ENCODE measurements around the gene ORC2.
"Not testable (repeated sequence)": the region's sequence is repeated elsewhere in the genome, so short reads cannot be mapped to it uniquely, and the experiment has no call there.

The ORC2 gene

DNA sequence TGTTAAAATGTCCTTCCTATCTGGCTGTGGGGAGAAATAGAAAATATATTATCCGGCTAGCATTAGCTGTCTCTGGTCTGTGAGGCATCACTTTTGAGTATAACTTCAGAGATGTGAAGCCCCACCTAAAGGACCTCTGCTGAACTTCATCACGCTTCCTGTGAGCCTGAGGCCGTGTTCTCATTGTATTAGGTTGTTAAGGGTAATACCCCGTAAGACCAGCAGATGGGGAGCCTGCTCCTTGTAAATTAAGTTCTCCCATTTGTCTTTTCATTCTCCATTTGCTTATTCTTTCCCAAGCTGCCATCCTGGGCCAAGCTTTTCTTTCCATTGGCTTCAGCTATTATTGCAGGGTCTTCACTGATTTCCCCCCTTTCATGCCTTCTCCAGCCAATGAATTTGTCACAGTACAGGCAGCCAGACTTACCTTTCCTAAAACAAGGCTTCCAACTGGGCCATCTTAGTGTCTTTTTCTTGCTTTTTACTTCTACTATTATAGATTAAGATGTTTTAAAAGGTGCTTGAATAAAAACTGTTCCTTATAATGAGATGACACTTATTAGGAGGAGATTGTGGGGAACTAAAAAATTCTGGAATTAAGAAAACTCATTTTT is 61.9 kb downstream of the ORC2 start:
- TF ChIP-seq, protein P1, sequence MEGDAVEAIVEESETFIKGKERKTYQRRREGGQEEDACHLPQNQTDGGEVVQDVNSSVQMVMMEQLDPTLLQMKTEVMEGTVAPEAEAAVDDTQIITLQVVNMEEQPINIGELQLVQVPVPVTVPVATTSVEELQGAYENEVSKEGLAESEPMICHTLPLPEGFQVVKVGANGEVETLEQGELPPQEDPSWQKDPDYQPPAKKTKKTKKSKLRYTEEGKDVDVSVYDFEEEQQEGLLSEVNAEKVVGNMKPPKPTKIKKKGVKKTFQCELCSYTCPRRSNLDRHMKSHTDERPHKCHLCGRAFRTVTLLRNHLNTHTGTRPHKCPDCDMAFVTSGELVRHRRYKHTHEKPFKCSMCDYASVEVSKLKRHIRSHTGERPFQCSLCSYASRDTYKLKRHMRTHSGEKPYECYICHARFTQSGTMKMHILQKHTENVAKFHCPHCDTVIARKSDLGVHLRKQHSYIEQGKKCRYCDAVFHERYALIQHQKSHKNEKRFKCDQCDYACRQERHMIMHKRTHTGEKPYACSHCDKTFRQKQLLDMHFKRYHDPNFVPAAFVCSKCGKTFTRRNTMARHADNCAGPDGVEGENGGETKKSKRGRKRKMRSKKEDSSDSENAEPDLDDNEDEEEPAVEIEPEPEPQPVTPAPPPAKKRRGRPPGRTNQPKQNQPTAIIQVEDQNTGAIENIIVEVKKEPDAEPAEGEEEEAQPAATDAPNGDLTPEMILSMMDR (conservative IDR thresholded peaks at IDR 0.05; ENCODE audit: low read length) = peak; percentile 87
- H3K4me3 ChIP-seq (ENCODE audit: low read length) = no peak overlapping the region
- DNase-seq (ENCODE audit: low read depth) = peak; percentile 89

DNA sequence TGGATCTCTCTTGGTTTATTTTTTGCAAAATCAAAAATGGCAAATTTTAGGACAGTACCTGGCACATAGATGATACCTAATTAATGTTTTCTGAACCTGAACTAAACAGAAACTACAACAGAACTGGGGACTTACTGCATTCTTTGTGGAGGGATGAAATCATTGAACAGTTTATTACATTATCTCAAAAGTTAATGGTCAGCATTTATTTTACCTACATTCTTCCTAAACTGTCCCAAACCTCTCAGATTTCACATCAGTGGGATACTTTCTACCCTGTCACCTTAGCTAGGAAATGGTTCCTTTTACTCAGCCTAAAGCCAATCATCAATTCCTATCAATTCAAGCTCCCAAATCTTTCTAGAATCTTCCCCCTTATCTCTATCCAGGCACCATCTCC is 64.0 kb downstream of the ORC2 start:
- H3K4me3 ChIP-seq (ENCODE audit: low read length) = no peak overlapping the region
- DNase-seq (ENCODE audit: low read depth) = no peak
- TF ChIP-seq, protein P1 (conservative IDR thresholded peaks at IDR 0.05; ENCODE audit: low read length) = no peak

DNA sequence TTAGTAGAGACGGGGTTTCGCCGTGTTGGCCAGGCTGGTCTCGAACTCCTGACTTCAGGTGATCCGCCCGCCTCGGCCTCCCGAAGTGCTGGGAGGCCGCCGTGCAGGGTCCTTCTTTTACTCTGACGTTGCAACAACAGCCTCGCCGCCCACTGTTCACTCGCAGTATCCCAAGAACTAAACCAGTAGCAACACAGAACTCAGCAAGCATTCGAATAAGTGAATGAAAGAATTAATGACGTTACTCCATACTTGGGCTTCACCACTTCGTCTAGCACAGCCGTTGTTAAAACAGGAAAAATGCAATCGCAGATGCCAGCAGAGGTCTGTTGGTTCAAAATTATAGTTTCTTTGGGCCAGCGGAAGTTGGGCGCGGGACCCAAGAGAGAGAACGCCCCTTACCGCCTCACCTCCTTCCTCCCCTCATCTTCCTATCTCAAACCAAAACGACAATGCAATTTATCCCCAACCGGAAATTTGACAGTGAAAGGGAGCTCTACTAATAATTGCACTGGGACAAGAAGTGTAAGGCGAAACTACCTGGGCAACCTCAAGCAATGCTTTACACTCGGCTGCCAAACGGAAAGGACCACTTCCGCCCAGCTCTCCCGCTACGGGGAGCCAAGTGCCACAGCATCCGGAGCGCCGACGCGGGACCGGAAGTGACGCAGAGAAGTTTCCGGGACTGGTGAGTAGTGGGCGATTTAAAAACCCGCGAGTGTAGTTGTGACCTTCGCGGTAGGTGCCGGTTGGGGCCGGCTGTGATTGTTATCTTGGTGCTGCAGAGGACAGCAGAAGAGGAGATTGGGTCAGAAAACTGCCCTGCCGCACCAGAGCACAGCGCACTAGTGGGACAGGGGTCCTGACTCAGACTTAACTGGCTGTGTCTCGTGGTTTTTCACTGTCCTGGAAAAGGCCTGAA is 74.5 kb downstream of the ORC2 start, which contains the start of the genes NIF3L1 and PPIL3:
Gene NIF3L1 (plus strand): TSS at position 668 of the 922 bp plus-strand sequence. CDS start 2,573 bp downstream, outside the sequence.
Gene PPIL3 (minus strand): TSS at position 374 of the 922 bp plus-strand sequence. CDS start 1,462 bp downstream, outside the sequence.
- H3K4me3 ChIP-seq (ENCODE audit: low read length) = peak within 1 kb of the TSS; percentile 87
- TF ChIP-seq, protein P1 (conservative IDR thresholded peaks at IDR 0.05; ENCODE audit: low read length) = no peak; the same call in 1 of the 2 replicates
- peak; percentile 96 for DNase-seq (ENCODE audit: low read depth)

DNA sequence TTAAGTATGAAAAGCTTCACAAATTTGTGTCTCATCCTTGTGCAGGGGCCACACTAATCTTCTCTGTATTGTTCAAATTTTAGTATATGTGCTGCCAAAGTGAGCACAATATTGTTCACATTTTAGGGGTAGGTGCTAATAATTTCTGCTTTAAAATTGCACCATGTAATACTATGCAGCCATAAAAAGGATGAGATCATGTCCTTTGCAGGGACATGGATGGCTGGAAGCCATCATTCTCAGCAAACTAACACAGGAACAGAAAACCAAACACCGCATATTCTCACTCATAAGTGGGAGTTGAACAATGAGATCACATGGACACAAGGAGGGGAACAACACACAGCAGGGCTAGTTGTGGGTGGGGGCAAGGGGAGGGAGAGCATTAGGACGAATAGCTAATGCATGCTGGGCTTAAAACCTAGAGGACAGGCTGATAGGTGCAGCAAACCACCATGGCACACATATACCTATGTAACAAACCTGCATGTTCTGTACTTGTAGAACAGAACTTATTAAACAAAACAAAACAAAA is 81.7 kb downstream of the ORC2 start:
- DNase-seq (ENCODE audit: low read depth); H3K4me3 ChIP-seq (ENCODE audit: low read length): not testable (repeated sequence)

DNA sequence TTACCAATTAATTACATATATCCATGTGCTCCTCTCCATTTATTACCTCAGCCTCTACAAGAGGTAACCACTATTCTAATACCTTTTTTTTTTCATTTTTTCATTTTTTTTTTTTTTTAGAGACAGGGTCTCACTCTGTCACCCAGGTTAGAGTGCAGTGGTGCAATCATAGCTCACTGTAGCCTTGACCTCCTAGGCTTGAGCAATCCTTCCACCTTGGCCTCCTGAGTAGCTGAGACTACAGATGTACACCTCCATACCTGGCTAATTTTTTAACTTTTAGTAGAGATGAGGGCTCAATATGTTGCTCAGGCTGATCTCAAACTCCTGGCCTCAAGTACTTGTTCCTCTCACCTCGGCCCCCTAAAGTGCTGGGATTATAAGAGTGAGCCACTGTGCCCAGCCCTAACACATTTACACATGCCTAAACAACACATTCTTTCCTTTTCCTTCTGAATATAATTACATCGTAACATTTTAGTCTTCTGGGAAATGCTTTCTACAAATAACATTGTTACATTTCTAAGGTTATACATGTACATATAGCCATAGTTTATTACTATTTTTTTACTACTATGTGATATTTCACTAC is 85.1 kb downstream of the ORC2 start:
- no peak for DNase-seq (ENCODE audit: low read depth)
- no peak overlapping the region for H3K4me3 ChIP-seq (ENCODE audit: low read length)
- TF ChIP-seq, protein P1 (conservative IDR thresholded peaks at IDR 0.05; ENCODE audit: low read length) = no peak

DNA sequence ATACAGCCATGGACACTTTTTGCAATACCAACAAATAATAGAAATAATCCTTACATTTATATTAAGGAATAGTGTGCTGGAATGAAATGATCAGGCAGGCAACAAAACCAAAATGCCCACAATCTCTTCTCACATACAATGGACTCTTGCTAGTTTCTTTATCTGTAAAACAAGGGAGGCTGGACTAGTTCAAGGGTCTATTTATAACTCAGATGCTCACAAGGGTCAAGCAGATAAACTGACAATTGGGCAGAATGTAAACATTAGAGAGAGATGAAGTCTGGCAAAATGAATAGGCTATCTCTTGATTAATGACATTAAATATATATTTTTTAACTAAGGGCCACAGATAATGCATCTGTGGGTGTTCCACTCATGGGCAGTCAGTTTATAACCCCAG is 86.0 kb downstream of the ORC2 start:
- no peak for DNase-seq (ENCODE audit: low read depth)
- TF ChIP-seq, protein P1 (conservative IDR thresholded peaks at IDR 0.05; ENCODE audit: low read length) = no peak
- no peak overlapping the region for H3K4me3 ChIP-seq (ENCODE audit: low read length)

DNA sequence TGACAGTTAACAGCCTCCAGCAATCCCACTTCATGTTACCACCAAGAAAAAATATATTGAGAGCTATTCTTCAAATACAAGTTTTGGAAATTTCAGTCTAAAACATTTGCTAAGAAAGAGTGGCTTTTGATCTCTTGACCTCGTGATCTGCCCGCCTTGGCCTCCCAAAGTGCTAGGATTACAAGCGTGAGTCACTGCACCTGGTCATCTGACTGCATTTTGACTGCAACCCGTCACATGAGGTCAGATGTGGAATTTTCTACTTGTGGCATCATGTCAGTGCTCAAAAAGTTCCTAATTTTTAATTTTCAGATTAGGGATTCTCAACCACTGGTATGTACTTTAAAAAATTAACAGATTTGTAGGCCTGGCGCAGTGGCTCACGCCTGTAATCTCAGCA is 89.9 kb downstream of the ORC2 start:
- no peak for DNase-seq (ENCODE audit: low read depth)
- no peak overlapping the region for H3K4me3 ChIP-seq (ENCODE audit: low read length)
- TF ChIP-seq, protein P1 (conservative IDR thresholded peaks at IDR 0.05; ENCODE audit: low read length) = no peak

Data from AG10803 (cell line).